Left renal cortex interstitium (tissue), 4 donors: Measurements from ENCODE around the gene ZFP90. TPM values are rescaled to one million over a fixed set of nuclear protein-coding genes. Genes with fewer than 3 reads are reported as not detected.
"Not testable (repeated sequence)": the region's sequence is repeated elsewhere in the genome, so short reads cannot be mapped to it uniquely, and the experiment has no call there.

Experiments used
- DNase-seq, 4 donors: peaks; one replicate each; pipeline ENCODE4 v3.0.0-alpha.2; 2013; ENCODE audit warnings: low read depth in 4 of 4, low spot score in 2 of 4, missing footprints in 1 of 4
- polyA plus RNA-seq, 4 donors: library from polyadenylated mRNA; unstranded; fragments of 120-200 nt; gene quantifications; one replicate each; pipeline ENCODE4 v1.2.1, GENCODE V29; 2013; ENCODE audit not compliant: insufficient read length in 4 of 4

ZFP90 gene
- polyA plus RNA-seq, 4 donors = 35.8 to 46.4 (median 41.4) TPM

DNA sequence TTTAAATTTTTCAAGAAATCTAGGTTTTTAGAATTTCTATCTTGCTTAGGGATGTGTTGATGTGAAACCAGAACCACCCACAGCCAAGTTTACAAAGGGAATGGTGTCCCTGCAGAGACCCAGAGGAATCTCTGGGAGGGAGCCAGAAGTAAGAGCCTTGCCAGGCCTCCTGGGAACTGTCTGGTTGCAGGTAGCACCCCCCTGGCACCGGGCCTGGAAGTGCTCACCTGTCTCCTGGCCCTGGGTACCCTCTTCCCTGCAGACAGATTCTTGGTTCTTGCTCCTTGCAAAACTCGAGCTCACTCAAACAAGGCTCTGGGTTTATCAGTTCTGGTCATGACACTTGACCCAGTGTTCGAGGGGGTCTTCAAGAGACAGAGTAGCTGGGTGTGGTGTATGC lies 24.6 kb upstream of the ZFP90 start:
- DNase-seq = no peak

DNA sequence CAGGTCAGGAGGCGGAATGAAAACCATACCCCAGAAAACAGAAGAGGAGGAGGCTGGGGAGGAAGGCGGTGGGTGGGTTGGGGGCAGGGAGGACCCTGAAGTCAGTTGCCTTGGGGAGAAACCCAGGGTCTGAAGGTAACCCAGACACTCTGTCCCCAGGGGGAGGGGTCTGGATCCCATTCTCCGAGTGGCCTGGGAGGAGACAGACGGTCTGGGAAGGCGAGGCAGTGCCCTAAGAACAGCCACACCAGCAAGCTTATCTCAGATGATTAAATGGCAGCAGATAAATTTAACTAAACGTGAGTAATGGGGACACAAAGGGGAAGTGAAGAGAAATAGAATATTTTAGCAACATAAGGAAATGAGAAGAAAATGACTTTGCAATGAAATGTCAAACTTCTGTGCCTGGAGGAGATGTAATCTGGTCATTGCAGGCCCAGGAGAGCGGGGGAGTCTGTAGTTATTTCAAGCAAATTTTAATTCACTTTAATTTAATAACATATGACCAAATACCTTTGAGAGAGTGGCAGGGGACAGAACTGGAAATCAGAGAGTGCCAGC lies 21.4 kb upstream of the ZFP90 start:
- DNase-seq = no peak

DNA sequence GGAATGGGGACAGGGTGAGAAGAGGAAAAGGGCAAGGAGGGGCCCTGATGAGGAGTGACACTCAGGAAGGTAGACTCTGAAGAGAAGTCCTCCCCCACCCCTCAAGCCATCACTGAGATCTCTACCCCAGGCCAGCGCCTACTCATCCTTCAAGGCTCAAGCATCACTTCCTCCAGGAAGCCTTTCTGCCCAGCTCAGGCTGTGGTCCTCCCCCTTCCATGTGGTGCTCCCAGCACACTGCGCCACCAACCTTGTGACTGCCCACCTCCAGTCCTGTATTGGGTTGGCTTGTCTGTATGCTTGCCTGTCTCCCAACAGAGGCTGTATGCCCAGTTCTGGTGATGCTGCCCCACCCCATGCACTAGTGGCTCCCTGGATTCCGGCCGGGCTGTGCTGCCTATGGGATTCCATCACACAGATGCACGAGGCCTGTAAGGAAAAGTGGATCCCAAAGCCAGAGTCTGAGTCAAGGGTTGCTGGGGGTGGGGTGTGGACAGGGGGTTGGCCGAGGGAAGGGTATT lies 19.8 kb upstream of the ZFP90 start:
- DNase-seq = no peak

DNA sequence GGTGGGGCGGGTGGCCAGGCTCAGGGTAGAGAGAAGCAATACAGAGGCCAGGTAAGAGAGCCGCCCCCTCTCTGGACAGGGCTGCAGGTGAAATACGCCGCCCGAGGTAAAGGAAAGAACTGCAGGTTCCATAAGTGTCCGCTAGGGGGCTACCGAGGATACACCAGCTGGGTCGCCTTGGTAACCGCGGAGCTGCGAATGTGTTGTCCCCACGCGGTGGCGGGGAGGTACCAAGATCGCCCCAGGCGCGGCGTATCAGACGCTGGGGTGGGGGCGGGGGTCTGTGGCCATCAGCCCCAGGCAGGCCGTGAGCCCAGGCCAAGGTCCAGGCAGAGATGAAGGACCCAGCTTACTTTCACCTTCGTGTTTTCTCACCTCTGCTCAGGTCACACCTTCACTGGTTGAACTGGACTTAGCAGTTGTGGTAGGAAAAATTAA lies 18.4 kb upstream of the ZFP90 start:
- peak in 3 of 4 donors; percentile 58 to 85 (median 73) for DNase-seq

DNA sequence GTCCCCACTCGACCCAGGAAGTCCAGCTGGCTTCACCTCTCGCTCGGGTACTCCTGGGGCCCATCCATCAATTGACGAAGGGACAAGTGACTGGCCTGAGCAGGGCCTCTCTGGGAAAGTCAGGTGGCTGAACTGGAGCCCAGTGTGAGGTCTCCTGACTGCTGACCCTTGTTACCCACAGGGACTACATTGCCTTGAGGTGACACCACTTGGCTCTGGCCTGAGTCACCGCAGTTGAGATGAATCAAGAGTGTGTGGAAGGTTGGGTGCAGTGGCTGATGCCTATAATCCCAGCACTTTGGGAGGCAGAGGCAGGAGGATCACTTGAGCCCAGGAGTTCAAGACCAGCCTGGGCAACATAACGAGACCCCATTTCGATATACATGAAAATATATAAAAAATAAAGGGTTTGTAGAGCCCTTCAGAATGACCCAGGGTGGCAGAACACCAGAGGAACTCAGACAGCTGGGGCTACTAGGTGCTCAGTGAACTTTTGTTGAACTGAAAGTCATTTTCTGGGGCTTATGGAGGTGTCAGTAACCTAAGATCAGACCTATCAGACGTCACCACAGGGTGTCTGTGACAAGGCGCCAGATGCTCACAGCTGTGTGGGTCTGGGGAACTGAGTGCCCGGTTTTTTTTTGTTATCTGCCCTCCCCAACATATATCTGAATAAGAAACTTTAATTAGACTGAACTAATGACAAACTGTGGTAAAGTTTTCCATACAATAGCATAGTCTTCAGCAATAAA lies 14.8 kb upstream of the ZFP90 start:
- no peak for DNase-seq

DNA sequence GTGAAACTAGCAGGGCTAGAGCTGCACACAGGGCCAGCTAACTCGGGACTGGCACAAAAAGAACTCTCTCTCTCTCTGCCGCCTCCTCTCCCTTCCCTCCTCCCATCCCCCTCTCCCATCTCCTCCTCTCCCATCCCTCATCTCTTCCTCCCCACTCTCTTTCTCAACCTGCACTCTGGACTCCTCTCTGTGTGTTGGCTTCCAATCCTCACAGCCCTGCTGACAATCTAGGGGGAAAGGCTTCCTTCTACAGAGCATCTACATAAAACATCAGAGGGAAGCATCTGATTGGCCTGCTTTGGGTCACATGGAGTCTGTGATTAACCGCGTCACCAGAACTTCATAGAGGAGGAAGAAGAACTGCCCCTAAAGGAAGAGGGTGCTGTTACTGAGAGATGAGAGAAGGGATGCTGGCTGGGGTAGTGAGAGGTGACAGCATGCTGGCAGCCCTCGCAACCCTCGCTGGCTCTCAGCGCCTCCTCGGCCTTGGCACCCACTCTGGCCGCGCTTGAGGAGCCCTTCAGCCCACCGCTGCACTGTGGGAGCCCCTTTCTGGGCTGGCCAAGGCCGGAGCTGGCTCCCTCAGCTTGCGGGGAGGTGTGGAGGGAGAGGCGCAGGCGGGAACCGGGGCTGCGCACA lies 12.8 kb upstream of the ZFP90 start:
- DNase-seq = no peak

DNA sequence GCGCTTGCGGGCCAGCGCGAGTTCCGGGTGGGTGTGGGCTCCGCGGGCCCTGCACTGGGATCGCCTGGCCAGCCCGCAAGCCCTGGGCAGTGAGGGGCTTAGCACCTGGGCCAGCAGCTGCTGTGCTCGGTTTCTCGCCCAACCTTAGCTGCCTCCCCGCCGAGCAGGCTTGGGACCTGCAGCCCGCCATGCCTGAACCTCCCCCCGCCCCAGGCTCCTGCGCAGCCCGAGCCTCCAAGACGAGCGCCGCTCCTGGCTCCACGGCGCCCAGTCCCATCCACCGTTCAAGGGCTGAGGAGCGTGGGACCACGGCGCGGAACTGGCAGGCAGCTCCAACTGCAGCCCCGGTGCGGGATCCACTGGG lies 12.3 kb upstream of the ZFP90 start:
- no peak for DNase-seq

DNA sequence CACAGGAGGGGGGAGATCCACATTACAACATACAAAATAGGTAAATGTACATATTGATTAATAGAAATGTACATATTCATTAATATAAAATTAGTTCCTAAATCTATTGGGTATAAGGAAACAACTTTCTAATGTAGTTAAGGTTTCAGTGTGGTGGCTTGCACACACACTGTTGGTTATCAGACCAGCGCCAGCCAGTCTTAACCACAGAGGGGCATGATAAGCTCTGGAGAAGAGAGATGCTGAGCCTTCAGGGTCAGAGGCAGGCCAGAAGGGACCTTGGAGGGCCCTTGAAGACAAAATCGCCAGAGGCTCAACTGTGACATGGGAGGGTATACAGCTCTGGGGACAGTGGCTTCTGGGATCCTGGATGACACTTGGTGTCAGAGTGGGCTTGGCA lies 10.9 kb upstream of the ZFP90 start:
- DNase-seq = no peak

DNA sequence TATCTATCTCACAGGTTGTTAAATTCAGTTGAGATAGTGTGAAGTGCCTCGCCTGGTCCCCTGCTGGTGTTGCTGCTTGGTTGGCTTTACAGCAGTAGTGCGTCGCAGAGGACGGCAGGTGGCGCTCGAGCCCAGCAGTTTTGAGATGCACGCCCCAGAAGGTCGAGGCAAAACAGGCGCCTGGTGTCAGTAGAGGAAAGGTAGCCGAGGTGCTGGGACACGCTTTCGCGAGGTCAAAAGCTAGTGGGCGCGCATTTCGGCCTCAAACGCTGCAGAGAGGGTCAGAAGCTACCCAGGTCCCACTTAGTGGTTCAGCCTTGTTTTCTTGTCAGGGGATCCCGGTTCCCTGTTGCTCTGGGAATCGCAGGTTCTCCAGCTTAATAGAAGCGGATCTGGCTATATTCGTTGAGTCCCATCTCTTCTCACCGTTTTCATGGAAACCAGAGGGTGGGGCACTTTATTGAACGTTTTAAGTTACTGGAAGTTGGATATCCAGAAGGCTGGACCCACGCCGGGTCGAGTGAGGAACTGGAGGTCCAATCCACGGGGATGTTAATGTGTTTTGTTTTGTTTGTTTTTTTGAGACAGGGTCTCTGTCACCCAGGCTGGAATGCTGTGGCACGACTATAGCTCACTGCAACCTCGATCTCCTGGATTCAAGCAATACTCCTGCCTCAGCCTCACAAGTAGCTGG lies 10.3 kb upstream of the ZFP90 start:
- DNase-seq = peak in 3 of 4 donors; percentile 48 to 78 (median 71)

DNA sequence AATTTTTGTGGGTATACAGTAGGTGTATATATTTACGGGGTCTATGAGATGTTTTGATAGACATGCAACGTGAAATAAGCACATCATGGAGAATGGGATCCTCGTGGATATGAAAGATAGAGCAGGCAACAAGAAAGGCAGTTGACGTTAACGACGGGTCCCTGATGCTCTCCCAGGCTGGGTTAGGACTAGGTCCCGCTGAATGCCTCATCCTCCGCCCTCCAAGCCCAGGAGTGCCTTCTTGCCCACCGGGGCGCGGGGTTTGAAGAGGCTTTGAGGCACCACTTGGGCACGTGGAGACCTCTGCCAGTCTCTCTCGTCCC lies 9.5 kb upstream of the ZFP90 start:
- DNase-seq = no peak

DNA sequence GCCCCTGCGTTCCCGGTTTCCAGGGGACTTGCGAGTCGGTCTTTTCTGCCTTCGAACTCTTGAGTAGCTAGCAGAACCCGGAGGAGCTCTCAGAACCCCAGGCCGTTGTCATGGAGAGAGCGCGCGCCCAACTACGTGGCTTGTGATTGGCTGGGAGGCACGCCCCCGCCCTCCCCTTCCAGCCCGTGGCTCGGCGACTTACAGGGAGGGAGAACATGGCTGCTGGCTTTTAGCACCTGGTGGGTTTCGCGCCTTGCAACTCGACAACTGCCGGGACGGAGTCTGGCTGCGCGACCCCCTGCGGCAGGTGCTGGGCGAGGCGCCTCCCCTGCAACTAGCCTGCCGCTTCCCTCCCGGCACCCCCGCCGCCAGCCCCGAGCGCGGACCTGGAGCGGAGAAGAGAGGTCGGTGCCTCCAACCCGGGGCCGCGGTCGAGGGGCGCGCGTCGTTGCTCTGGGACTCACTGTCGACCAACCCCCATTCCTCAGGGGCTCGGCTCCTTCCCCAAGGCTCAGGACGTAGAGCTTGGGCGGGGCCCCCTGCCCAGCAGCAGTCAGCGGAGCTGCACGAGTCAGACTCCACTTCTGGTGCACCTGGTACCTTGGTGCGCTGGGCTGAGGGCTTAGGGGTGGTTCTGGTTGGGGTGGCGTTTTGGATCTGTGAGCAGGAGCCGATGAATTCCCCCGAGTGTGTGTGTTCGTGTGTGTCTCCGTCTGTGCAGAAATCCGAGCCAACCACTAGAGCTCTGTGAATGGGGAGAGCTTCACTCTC lies 9.0 kb upstream of the ZFP90 start:
- peak in 2 of 4 donors; percentile 39 to 70 for DNase-seq

DNA sequence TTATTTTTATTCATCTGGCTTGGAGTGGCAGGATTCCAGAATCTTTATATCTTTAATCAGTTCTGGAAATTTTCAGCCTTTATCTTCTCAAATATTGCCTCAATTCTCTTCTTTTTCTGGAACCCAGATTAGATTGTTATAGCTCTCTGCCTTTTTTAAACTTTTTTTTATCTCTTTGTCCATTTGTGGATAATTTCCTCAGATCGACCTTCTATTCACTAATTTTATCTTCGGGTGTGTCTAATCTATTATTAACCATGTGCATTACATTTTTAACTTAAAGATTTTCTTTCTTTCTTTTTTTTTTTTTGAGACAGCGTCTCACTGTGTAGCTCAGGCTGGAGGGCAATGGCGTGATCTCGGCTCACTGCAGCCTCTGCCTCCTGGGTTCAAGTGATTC lies 5.2 kb upstream of the ZFP90 start:
- no peak for DNase-seq

DNA sequence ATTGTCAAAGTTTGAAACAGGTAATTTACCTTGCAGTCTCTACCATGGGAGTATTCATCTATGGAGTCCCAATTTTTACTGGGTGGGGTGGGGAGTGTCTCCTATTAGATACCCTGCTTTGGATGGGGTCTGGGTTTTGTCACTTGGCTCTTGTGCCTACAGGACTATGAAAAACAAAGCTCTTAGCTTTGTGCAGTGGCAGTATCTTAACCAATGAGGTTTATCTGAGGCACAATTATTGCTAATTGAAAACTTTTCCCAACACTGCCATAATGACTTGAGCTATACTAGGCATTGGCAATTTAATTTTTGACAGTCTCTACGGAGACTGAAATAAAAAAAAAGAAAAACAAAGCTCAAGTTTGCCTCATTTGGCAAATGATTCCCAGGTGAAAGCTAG lies 3.8 kb upstream of the ZFP90 start:
- no peak for DNase-seq

DNA sequence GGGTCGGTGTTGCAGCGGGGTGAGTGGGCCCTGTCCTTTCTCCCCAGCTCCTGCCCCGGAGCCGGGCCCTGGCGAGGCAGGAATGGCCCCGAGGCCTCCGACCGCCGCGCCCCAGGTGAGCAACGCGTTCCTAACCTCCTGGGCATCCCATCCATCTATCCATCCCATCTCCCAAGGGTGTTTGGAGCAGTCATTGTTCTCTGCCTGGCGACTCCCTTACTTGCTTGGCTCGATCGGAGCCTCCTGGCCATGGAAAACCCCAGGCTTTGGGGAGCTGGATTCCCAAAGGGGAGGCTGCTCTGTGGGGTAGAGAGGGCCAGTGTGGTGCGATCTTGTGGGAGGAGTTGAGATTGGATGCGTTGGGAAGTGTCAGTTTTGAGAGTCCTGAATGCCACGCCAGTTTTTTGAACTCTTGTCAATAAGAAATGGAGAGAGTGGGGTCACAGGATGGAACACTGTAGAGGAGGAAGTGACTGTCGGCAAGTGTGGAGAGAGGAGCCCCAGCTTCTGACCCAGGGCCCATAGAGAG lies 684 bp downstream of the ZFP90 start:
- DNase-seq = peak in 1 of 4 donors; percentile 27

DNA sequence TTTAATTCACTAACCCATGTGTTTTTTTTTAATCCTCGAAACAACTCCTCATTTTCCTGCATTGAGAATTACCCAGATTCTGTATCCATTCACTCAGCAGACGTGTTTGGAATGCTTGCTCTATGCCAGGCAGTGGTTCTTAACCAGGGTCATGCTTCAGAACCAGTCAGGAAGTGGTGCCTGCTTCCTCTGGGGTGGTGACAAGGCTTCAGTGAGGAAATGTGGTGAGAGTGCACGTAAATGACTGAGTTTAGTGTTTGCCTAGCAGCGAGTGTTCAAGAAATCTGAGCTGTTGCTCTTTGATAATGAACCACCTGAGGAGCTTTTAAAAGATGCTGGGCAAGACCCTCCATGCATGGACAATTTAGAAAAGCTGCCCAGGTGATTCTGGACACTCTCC lies 9.9 kb downstream of the ZFP90 start:
- no peak for DNase-seq

DNA sequence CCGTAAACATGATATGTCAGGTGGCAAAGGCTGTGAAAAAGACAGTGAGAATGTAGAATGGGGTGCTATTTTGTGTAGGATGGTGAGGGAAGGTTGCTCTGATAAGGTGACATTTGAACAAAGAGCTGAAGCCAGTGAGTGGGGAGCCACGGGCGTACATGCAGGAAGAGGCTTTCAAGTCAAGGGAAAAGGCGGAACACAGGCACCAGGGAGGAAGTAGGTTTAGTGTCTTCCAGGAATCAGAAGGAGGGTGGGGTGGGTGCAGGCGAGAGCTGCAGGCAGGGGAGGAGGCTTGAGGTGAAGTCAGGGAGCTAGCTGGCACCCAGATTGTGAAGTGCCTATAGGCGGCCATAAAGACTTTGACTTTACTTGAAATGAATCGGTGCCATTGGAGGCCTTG lies 14.1 kb downstream of the ZFP90 start:
- DNase-seq = no peak

DNA sequence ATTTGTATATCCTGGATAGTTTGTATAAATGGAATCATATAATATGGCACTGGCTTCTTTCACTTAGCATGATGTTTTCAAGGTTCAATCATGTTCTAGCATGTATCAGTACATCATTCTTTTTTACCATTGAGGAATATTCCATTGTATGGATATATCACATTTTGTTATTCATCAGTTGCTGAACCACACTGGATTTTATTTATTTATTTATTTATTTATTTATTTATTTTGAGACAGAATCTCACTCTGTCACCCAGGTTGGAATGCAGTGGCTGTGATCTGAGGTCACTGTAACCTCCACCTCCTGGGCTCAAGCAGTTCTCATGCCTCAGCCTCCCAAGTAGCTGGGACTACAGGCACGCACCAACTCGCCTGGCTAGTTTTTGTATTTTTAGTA lies 21.2 kb downstream of the ZFP90 start:
- DNase-seq = not testable (repeated sequence)

DNA sequence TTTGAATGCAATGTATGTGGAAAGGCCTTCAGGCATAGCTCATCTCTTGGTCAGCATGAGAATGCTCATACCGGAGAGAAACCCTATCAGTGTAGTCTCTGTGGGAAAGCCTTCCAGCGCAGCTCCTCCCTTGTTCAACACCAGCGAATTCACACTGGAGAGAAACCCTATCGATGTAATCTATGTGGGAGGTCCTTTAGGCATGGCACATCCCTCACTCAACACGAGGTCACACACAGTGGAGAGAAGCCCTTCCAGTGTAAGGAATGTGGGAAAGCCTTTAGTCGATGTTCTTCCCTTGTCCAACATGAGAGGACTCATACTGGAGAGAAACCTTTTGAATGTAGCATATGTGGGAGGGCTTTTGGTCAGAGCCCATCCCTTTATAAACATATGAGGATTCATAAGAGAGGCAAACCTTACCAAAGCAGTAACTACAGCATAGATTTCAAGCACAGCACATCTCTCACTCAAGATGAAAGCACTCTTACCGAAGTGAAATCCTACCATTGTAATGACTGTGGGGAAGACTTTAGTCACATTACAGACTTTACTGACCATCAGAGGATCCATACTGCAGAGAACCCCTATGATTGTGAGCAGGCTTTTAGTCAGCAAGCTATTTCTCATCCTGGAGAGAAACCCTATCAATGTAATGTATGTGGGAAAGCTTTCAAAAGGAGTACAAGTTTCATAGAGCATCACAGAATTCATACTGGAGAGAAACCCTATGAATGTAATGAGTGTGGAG lies 24.7 kb downstream of the ZFP90 start:
- no peak for DNase-seq

DNA sequence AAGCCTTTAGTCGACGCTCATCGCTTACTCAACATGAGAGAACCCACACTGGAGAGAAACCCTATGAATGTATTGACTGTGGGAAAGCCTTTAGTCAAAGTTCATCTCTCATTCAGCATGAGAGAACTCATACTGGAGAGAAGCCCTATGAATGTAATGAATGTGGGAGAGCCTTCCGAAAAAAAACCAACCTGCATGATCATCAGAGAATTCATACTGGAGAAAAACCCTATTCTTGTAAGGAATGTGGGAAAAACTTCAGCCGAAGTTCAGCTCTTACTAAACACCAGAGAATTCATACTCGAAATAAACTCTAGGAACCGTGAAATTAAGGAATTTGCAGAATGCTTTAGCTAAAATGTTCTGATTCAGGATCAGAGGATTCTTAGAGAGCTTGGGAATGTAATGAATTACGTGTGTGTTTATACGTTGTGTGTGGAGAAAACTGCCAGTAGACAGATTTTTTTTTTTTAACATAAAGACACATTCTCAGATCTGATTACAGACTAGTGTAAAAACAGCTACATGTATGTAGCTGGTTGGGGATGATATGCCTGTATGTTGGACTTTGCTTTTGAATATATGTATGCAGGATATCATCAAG lies 25.4 kb downstream of the ZFP90 start:
- DNase-seq = no peak
